ENCODE data around the gene HEATR5B.

GRCh38 chr2:37061013-37061711 is 23.0 kb downstream of the HEATR5B start:
- TF ChIP-seq CTCF (IDR thresholded peaks at IDR 0.05) (no peak), POLR2A (IDR thresholded peaks at IDR 0.05) (no peak)

Measured in lower leg skin (tissue), 3 donors.